Keratinocyte (primary cell): ENCODE data around the gene INPP5A. TPM values are rescaled to one million over a fixed set of nuclear protein-coding genes. Genes with fewer than 3 reads are reported as not detected.

Source experiments
- DNase-seq: peaks from one replicate; pipeline ENCODE4 v3.0.0-alpha.2; 2011; ENCODE audit warnings: low read depth, missing footprints, low spot score
- FAIRE-seq: peaks from 2 replicates; lab custom pipeline; 2011; peaks lifted over from hg19 to GRCh38; lab: Jason Lieb, UNC
- H2AFZ ChIP-seq: 2 replicates; pipeline ENCODE4 v1.6.0; 2012; ENCODE audit warnings: low read length, control low read depth, inconsistent platforms; ENCODE audit not compliant: control insufficient read depth
- H3K27ac ChIP-seq: 2 replicates; pipeline ENCODE4 v1.5.1; 2011; ENCODE audit warnings: low read length; ENCODE audit not compliant: control insufficient read depth, insufficient read depth
- H3K27me3 ChIP-seq: 3 replicates; pipeline ENCODE4 v1.6.0; 2011; ENCODE audit warnings: low read length; ENCODE audit not compliant: control insufficient read depth, insufficient read depth; ENCODE audit errors: extremely low read depth
- H3K36me3 ChIP-seq, 2 experiments: 2 replicates in 1 of 2; 3 replicates in 1 of 2; pipeline ENCODE4 v1.5.1; 2011; ENCODE audit warnings: low read length in 2 of 2, mild to moderate bottlenecking in 1 of 2; ENCODE audit not compliant: control insufficient read depth in 2 of 2, insufficient read depth in 2 of 2; ENCODE audit errors: extremely low read depth in 1 of 2
- H3K4me1 ChIP-seq: 3 replicates; pipeline ENCODE4 v1.5.1; 2011; ENCODE audit warnings: low read length; ENCODE audit not compliant: control insufficient read depth, insufficient read depth; ENCODE audit errors: extremely low read depth
- H3K4me2 ChIP-seq: 3 replicates; pipeline ENCODE4 v1.6.0; 2011; ENCODE audit warnings: low read depth, low read length; ENCODE audit not compliant: control insufficient read depth, insufficient read depth; ENCODE audit errors: extremely low read depth
- H3K4me3 ChIP-seq, 3 experiments: fragments of 200-600 bp in 1 of 3; sonication (generic) in 1 of 3; 2 replicates in 2 of 3; 3 replicates in 1 of 3; pipeline ENCODE4 v1.5.1; 2011 to 2016; ENCODE audit warnings: low read length in 3 of 3, mild to moderate bottlenecking in 3 of 3, control low read depth in 2 of 3, inconsistent platforms in 1 of 3, low read depth in 1 of 3, mixed read lengths in 1 of 3, mixed run types in 1 of 3, moderate library complexity in 1 of 3; ENCODE audit not compliant: control insufficient read depth in 2 of 3, insufficient read depth in 2 of 3; ENCODE audit errors: extremely low read depth in 1 of 3
- H3K79me2 ChIP-seq: 2 replicates; pipeline ENCODE4 v1.6.0; 2012; ENCODE audit warnings: low read length; ENCODE audit not compliant: control insufficient read depth, insufficient read depth
- H3K9ac ChIP-seq: 3 replicates; pipeline ENCODE4 v1.6.0; 2011; ENCODE audit warnings: low read length; ENCODE audit not compliant: control insufficient read depth, insufficient read depth; ENCODE audit errors: extremely low read depth
- H3K9me1 ChIP-seq: 3 replicates; pipeline ENCODE4 v1.6.0; 2011; ENCODE audit warnings: low read length; ENCODE audit not compliant: control insufficient read depth, insufficient read depth; ENCODE audit errors: extremely low read depth
- H3K9me3 ChIP-seq: 2 replicates; pipeline ENCODE4 v1.5.1; 2012; ENCODE audit warnings: low read depth, low read length; ENCODE audit not compliant: control insufficient read depth
- H4K20me1 ChIP-seq: 3 replicates; pipeline ENCODE4 v1.6.0; 2011; ENCODE audit warnings: low read length; ENCODE audit not compliant: control insufficient read depth, insufficient read depth; ENCODE audit errors: extremely low read depth
- CTCF ChIP-seq, 3 experiments: IDR thresholded peaks in 1 of 3; conservative IDR thresholded peaks in 1 of 3; optimal IDR thresholded peaks in 1 of 3; 2 replicates in 2 of 3; 3 replicates in 1 of 3; pipeline versions ENCODE3 to v1.5.1; 2011; ENCODE audit warnings: low read length in 3 of 3, mild to moderate bottlenecking in 3 of 3, moderate library complexity in 2 of 3, control low read depth in 1 of 3, inconsistent platforms in 1 of 3; ENCODE audit not compliant: insufficient read depth in 2 of 3; ENCODE audit errors: extremely low read depth in 1 of 3
- EZH2 ChIP-seq: IDR thresholded peaks from one replicate; pipeline ENCODE4 v1.6.1; 2012; ENCODE audit warnings: inconsistent platforms, mild to moderate bottlenecking, low read length, moderate library complexity
- dilution Hi-C: fragments of 300-500 bp; cut with MboI; formaldehyde crosslinking; loops from one replicate; pipeline ENCODE4 v1.7.0; 2020; ENCODE audit warnings: low sequenced_read_pairs; ENCODE audit not compliant: extremely low pct_ligation_motif_present
- polyA plus RNA-seq, 5 experiments: library from polyadenylated mRNA; depleted of rRNA in 3 of 5; stranded (reverse) in 3 of 5; stranded (forward) in 1 of 5; unstranded in 1 of 5; fragments of >200 nt; gene quantifications; 1 replicate in 1 of 5; 2 replicates in 3 of 5; 3 replicates in 1 of 5; pipeline versions ENCODE4 v1.2.1 to v1.2.3, GENCODE V29; 2011 to 2012; ENCODE audit warnings: missing spikeins in 2 of 5, low read depth in 1 of 5, low replicate concordance in 1 of 5

The INPP5A gene
- polyA plus RNA-seq, 1 donor (not counting 4 experiments of a cell fraction or from before 2014, with no cell fraction given): 11.2 TPM

GRCh38 chr10:132752378-132752777 is 214.8 kb downstream of the INPP5A start:
- dilution Hi-C loops: no loop called here
- Histone ChIP-seq H4K20me1 (no peaks in the 10 kb centered on the region), H2AFZ (no peak overlapping the region), H3K27ac (no peak overlapping the region), H3K36me3 (peaks cover 0 to 6% of the 10 kb centered on the region in 2 experiments), H3K9ac (no peak overlapping the region), H3K4me1 (no peaks in the 10 kb centered on the region), H3K9me3 (peaks cover 4% of the 10 kb centered on the region), H3K79me2 (no peaks in the 10 kb centered on the region), H3K4me3 (no peak overlapping the region), H3K27me3 (no peaks in the 10 kb centered on the region), H3K9me1 (no peaks in the 10 kb centered on the region), H3K4me2 (no peak overlapping the region)
- DNase-seq (no peak), FAIRE-seq (no peak)
- no peak for TF ChIP-seq CTCF (optimal IDR thresholded peaks at IDR 0.05 in 1 of 3, IDR thresholded peaks at IDR 0.05 in 1 of 3, conservative IDR thresholded peaks at IDR 0.05 in 1 of 3; ENCODE audit: extremely low read depth in 1 of 3, insufficient read depth in 2 of 3, low read length in 3 of 3)
- TF ChIP-seq EZH2: no peak

- dilution Hi-C loops: no loop called here
- Histone ChIP-seq H3K79me2 (no peaks in the 10 kb centered on the region), H3K9me1 (no peaks in the 10 kb centered on the region), H2AFZ (no peak overlapping the region), H3K27ac (no peak overlapping the region), H3K27me3 (no peaks in the 10 kb centered on the region), H3K9me3 (peaks cover 4% of the 10 kb centered on the region), H3K9ac (no peak overlapping the region), H3K4me3 (no peak overlapping the region), H3K4me1 (no peaks in the 10 kb centered on the region), H3K4me2 (no peak overlapping the region), H4K20me1 (no peaks in the 10 kb centered on the region), H3K36me3 (peaks cover 0 to 6% of the 10 kb centered on the region in 2 experiments)
- DNase-seq (no peak), FAIRE-seq (no peak)
- TF ChIP-seq EZH2 (no peak), CTCF (optimal IDR thresholded peaks at IDR 0.05 in 1 of 3, IDR thresholded peaks at IDR 0.05 in 1 of 3, conservative IDR thresholded peaks at IDR 0.05 in 1 of 3; ENCODE audit: extremely low read depth in 1 of 3, insufficient read depth in 2 of 3, low read length in 3 of 3) (no peak)
Observed at GRCh38 chr10:132752961-132753360, 215.4 kb downstream of the INPP5A start.
